Stimulated activated CD8-positive, alpha-beta memory T cell treated with anti-CD3 and anti-CD28 coated beads, Interleukin-2, amount 100 ng/mL, for 48 hours (primary cell): Measurements from ENCODE around the gene C3.
A peak's percentile ranks its signal among the peaks of the same experiment; 100 is the strongest.

ENCODE experiments used
- DNase-seq, 2 donors: peaks; one replicate each; pipeline ENCODE4 v3.0.0-alpha.2; 2020; ENCODE audit warnings: low read depth in 2 of 2

C3 gene

DNA sequence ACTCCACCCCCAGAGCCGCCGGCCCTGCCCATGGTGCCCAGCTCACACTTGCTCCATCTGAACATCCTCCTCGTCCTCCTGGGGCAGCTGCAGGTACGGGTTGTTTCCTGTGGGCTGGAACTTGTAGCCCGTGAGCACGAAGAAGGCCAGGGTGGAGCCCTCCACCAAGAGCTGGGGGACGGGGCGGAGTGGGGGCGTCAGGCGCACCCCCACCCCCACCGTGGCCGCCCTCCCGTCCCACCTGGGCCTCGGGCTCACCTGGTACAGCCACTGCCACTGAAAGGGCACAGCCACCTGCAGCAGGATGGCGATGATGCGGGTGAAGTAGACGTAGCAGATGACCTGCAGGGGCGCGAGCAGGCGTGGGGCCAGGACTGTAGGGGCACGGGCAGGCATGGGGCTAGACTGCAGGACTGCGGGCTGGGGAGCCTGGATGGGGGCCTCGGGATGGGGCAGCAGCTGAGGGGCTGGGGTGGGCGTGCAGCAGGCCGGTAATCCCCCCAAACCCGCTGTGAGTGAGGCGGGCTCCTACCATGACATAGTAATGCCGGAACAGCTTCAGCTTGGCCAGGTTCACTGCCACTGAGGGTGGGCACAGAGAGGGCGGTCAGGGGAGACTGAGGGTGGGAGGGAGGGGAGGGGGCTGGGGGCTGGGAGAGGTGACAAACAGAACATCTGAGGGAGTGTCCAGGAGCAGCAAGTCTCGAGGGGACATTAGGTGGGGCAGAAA is 10.7 kb upstream of the C3 start:
- DNase-seq = no peak

- peak in 1 of 2 donors; percentile 61 for DNase-seq
These were observed 9.8 kb upstream of the C3 start for GRCh38 chr19:6730153-6730804.

DNA sequence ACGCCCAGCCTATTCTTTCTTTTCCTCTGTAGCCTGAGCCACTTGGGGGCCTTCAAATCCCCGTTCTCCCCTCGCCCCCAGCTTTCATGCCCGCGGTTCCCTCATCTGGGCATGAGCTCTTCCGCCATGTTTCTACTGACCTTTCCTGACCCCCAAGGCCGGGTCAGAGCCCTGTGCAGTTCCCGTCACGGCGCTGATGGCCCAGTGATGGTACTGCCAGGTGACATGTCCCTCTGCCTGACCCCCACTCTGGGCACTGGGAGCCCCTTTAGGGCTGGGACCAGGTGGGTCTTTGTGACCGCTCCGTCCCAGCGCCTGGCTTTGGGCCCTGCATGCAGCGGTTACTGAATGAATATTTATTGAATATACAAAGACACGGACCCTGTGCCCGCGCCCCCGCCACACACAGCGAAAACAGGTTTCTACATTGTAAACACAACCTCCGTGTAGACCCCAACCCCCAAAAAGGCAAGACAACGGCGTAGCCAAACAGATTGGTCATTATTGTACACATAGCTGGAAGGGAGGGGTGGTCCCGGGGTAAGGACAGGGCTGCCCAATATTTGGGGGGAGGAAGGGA is 9.2 kb upstream of the C3 start:
- no peak for DNase-seq

DNA sequence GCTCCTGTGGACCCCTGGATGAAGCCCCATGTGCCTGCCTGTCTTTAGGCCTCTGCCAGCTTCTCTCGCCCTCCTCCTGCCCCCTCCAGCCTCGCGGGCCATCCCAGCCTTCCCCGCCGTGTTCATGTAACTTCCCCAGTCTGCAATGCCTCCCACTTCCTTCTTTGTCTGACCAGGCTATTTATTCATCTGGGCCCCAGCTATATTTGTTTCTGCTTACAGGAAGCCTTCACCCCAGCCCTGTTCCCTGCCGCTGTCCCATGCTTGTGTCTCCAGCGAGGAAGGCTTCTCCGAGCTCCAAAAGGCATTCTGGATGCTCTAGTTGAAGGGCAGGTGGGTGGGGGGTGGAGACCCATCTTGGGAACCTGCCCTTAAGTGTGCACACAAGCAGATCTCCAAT is 7.9 kb upstream of the C3 start:
- DNase-seq = no peak

- no peak for DNase-seq
These were observed 5.2 kb upstream of the C3 start for GRCh38 chr19:6725513-6726231.

- DNase-seq = no peak
These were observed 4.4 kb upstream of the C3 start for GRCh38 chr19:6724631-6725492.

DNA sequence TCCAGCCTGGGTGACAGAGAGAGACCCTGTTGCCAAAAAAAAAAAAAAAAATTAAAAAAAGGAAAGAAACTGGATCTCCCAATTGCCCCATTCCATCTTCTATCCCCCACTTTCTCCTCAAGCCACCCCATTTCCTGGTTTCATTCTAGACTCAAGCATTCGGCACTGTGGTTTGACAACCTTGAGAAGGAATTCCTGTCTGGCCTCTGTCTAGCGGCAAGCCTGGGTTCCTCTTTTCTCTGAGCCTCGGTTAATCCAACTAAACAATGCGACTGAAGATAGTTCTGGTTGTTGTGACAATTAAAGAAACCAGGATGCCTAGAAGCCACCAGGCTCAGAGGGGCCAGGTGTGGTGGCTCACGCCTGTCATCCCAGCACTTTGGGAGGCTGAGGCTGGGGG is 3.3 kb upstream of the C3 start:
- DNase-seq = no peak

DNA sequence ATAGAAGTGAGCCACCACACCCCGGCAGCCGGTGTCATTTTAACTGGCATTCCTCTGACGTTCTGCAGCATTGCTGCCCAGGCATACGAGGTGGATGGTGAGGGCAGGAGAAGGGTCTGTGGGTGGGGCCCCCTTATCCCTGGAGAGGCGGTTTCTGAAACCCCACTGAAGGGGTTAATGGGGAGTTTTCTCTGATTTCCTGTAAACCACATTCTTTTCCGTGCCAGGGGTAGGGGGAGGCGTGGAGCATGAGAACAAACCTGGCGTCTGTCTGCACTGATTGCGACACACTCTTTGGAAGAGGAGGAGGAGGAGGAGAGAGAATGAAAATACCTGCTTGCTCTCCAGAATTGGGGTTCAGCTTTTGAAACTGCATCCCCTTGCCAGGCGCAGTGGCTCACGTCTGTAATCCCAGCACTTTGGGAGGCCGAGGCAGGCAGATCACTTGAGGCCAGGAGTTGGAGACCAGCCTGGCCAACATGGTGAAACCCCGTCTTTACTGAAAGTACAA is 2.7 kb upstream of the C3 start:
- no peak for DNase-seq

DNA sequence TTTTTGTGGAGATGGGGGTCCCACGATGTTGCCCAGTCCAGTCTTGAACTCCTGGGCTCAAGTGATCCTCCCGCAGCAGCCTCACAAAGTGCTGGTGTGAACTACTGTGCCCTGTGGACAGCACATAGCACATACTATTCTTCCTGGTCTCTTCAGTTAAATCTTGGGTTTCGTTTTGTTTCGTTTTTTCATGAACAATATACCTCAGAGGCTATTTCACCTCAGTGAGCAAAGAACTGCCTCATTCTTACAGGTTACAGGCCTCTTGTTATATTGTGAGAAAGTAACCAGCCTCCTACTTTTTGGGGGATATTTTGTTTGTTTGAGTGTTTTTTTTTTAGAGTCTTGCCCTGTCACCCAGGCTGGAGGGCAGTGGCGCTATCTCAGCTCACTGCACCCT is 1.3 kb upstream of the C3 start:
- DNase-seq = no peak

- DNase-seq = no peak
These were observed 656 bp upstream of the C3 start for GRCh38 chr19:6721138-6721474.

DNA sequence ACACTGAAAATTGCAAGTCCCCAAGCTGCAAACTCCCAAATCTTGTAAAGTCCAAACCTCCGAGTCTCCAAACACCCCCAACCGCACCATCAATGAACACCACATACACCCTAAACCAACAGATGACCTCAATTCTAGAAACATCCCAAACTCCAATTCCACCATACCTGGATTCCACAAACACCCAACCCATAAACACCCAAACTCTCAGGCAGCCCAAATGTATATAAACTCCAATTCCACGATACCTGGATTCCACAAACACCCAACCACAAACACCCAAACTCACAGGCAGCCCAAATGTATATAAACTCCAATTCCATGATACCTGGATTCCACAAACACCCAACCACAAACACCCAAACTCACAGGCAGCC is 470 bp downstream of the C3 start:
- DNase-seq = no peak

- DNase-seq = no peak
These were observed 949 bp downstream of the C3 start for GRCh38 chr19:6719540-6719861.

DNA sequence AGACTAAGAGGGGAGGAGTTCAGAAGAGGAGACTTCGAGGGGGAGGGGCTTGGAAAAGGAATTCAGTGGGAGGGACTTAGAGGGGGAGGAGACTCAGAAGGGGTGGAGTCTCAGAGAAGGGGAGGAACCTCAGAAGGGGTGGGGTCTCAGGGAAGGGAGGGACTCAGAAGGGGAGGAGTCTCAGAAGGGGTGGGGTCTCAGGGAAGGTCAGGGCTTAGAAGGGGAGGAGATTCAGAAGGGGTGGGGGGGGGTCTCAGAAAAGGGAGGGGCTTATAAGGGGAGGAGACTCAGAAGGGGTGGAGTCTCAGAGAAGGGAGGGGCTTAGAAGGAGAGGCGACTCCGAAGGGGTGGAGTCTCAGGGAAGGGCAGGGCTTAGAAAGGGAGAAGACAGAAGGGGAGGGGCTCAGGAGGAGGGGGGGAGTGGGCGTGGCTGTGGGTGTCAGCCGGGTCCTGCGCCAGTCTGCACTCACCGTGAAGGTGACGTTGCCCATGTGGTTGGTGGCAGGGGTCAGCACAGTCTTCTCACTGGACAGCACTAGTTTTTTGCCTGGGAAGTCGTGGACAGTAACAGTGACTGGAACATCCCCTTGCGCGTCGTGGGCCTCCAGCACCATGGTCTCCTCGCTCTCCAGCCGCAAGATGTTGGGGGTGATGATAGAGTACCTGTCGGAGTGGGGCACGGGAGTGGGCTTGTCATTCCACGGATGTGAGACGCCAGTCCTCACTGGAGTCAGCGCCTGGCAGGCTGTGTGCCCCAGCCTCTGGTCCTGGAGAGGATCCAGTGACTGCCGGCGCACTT is 1.5 kb downstream of the C3 start:
- no peak for DNase-seq

DNA sequence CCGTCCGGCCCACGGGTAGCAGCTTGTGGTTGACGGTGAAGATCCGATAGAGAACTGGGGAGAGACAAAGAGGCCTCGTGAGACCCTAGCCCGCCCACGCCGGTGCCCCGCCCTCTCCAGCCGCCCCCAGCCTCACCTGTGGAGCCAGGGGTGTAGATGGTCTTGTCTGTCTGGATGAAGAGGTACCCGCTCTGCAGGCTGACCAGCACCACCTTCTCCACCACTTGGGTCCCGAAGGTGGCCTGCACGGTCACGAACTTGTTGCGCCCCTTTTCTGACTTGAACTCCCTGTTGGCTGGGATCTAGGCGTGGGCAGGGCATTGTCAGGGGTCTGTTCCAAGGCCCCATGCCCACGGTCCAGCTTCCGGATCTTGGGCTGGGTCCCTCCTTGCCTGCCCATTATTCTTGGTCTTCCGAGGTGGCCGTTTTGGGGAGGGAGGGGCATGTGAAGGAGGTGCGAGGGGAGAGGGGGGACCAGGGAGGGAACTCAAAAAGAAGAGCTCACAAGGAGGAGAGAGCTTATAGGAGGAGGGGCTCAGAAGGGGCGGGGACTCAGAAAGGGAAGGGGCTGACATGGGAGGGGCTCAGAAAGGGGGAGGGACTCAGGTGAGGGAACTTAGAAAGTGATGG is 2.2 kb downstream of the C3 start:
- DNase-seq = no peak

GRCh38 chr19:6717441-6717971 is 2.9 kb downstream of the C3 start:
- DNase-seq = no peak

- DNase-seq = no peak
These were observed 3.4 kb downstream of the C3 start for GRCh38 chr19:6717036-6717435.

GRCh38 chr19:6716610-6716970 is 3.9 kb downstream of the C3 start:
- DNase-seq = no peak

DNA sequence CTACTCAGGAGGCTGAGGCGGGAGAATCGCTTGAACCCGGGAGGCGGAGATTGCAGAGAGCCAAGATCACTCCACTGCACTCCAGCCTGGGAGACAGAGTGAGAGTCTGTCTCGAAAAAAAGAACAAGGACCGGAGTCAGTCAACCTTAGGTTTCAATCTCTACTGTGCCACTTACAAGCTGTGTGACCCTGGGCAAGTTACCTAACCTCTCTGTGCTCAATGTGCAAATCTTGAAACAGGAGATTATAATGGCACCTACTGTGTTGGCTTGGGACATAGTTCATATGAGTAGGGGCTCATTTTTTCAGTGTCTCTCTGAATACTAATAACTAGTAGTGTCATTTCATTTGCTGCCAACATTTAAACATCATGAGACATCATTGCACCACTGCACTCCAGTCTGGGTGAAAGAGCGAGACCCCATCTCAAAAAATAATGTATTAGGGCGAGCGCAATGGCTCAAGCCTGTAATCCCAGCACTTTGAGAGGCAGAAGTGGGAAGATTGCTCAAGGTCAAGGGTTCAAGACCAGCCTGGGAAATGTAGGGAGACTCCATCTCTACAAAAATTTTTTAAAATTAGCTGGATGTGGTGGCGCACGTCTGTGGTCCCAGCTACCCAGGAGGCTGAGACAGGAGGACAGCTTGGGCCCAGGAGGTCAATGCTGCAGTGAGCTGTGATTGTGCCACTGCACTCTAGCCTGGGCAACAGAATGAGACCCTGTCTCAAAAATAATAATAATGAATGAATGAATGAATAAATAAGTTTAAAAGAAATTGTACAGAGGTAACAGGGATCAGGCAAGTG is 5.5 kb downstream of the C3 start:
- no peak for DNase-seq
